ENCODE results near the gene WDFY2.
A peak's percentile ranks its signal among the peaks of the same experiment; 100 is the strongest.

GRCh38 chr13:51794964-51795363 lies 210.7 kb downstream of the WDFY2 start:
- no peak for TF ChIP-seq BHLHE40 (IDR thresholded peaks at IDR 0.05; ENCODE audit: borderline replicate concordance in 1 of 2, low read depth in 2 of 2, low read length in 1 of 2)
- TF ChIP-seq USF1 (IDR thresholded peaks at IDR 0.05; ENCODE audit: borderline replicate concordance, extremely low read length, insufficient read depth, low read depth, low read length): peak; percentile 66
- TF ChIP-seq CTCF (IDR thresholded peaks at IDR 0.05 in 2 of 3, conservative IDR thresholded peaks at IDR 0.05 in 1 of 3; ENCODE audit: control insufficient read depth in 2 of 3, extremely low read depth in 1 of 3, insufficient read depth in 1 of 3, low read depth in 3 of 3, low read length in 3 of 3): no peak
- no peak for TF ChIP-seq MYC (IDR thresholded peaks at IDR 0.05; ENCODE audit: insufficient read depth, insufficient read length, insufficient replicate concordance, low read length, severe bottlenecking)
- TF ChIP-seq TAF1 (IDR thresholded peaks at IDR 0.05; ENCODE audit: borderline replicate concordance, low read depth, low read length): no peak
- no peak for TF ChIP-seq NR2F1 (conservative IDR thresholded peaks at IDR 0.05)
- no peak for TF ChIP-seq RCOR1 (conservative IDR thresholded peaks at IDR 0.05; ENCODE audit: low read depth, low read length)
- TF ChIP-seq ZBTB40 (IDR thresholded peaks at IDR 0.05; ENCODE audit: borderline replicate concordance): no peak
- no peak for TF ChIP-seq BCL11A (IDR thresholded peaks at IDR 0.05; ENCODE audit: low read depth, low read length)
- no peak for TF ChIP-seq RAD51 (IDR thresholded peaks at IDR 0.05)
- no peak for TF ChIP-seq NR2C2 (IDR thresholded peaks at IDR 0.05; ENCODE audit: borderline replicate concordance, control insufficient read depth, insufficient read length, low read depth)
- no peak for TF ChIP-seq POLR2AphosphoS5 (IDR thresholded peaks at IDR 0.05; ENCODE audit: low read length)
- no peak for TF ChIP-seq CREB1 (IDR thresholded peaks at IDR 0.05; ENCODE audit: low read depth)
- TF ChIP-seq EZH2 (IDR thresholded peaks at IDR 0.05; ENCODE audit: borderline replicate concordance, control insufficient read depth, low read depth, low read length): no peak

Data from GM12878 (cell line).